NCI-H2081 treated with DMSO at 0.1 percent for 48 hours (cell line): ENCODE measurements around the gene RREB1.

Experiments
- DNase-seq: peaks from one replicate; lab custom pipeline; 2025; lab: John Stamatoyannopoulos, UW

The RREB1 gene

GRCh38 chr6:7243179-7243981 is 135.6 kb downstream of the RREB1 start:
- DNase-seq = peak; percentile 35

- no peak for DNase-seq
Measured at GRCh38 chr6:7245668-7246393, 138.1 kb downstream of the RREB1 start.

- DNase-seq = no peak
Measured at GRCh38 chr6:7246401-7247178, 138.8 kb downstream of the RREB1 start.

- no peak for DNase-seq
Measured at GRCh38 chr6:7247179-7247456, 139.4 kb downstream of the RREB1 start.

DNA sequence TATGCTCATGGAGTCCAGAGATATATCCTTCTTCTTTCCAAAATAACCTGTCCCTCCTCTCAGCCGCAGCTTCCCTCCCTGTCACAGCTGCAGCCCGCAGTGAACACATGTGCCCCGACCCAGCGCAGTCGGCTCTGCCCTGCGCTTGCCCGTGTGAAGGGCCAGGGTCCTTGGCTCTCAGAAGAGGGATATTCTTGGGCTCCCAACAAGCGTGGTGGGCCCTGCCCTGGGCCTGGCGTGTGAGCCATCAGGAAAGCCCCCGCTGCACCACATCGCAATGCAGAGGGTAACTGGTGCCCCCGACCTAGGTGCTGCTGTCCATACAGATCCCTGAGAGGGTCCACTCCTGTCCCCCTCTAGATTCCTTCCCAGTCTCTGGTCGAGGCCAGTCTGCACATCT is 140.1 kb downstream of the RREB1 start:
- no peak for DNase-seq

GRCh38 chr6:7249391-7249790 is 141.6 kb downstream of the RREB1 start:
- DNase-seq = no peak

DNA sequence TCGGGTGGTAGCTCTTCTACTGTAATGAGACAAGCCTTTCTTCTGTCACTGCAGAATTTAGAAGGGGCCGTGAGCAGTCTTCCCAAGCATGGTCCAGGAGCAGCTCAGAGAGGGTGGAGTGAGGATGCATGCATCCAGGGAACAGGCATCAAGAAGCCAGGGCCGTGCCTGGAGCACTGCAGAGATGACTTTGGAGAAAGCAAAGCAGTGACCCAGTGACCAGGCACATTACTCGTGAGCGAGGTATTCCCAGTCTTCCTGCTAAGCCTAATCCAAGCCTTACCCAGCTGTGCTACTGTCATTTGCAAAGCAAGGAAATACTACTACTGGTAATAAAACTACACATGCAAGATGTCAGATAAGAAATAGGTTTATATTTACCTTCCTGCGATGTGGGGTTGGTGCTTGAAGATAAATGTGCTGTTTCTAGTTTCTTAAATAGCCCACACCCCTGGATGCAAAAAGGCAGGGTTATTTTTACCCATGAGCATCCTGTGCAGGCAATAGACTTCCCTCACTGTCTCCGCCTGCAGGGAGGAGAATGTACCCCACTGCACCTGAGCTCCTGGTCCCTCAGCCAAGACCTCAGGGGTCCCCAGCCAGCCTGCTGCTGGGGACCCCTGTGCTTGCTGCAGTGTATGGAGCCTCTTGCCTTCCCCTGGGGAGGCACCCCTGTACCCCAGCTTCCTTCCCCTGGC is 142.3 kb downstream of the RREB1 start:
- DNase-seq = no peak

- no peak for DNase-seq
Measured at GRCh38 chr6:7250812-7251211, 143.1 kb downstream of the RREB1 start.

GRCh38 chr6:7251646-7252260 is 144.0 kb downstream of the RREB1 start:
- no peak for DNase-seq

- DNase-seq = no peak
Measured at GRCh38 chr6:7252390-7252789, 144.6 kb downstream of the RREB1 start.

GRCh38 chr6:7254980-7255835 is 147.4 kb downstream of the RREB1 start:
- no peak for DNase-seq

DNA sequence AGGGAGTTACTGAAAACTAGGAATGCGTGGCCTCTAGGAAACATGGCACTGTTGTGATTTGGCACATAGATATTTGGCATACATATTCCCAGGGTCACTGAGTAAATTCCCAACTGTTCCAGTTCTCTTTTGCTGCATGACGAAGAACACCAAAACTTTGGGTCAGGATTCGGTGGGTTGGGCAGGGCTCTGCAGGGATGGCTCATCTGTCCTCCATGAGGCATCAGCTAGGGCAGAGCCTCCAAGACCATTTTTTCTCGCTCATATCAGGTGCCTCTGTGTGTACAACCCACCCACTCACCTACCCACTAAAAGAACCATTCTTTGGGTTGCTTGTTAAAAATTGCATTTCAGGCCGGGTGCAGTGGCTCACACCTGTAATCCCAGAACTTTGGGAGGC is 148.2 kb downstream of the RREB1 start:
- no peak for DNase-seq

- no peak for DNase-seq
Measured at GRCh38 chr6:7256785-7257184, 149.0 kb downstream of the RREB1 start.

- no peak for DNase-seq
Measured at GRCh38 chr6:7257521-7258230, 149.9 kb downstream of the RREB1 start.

DNA sequence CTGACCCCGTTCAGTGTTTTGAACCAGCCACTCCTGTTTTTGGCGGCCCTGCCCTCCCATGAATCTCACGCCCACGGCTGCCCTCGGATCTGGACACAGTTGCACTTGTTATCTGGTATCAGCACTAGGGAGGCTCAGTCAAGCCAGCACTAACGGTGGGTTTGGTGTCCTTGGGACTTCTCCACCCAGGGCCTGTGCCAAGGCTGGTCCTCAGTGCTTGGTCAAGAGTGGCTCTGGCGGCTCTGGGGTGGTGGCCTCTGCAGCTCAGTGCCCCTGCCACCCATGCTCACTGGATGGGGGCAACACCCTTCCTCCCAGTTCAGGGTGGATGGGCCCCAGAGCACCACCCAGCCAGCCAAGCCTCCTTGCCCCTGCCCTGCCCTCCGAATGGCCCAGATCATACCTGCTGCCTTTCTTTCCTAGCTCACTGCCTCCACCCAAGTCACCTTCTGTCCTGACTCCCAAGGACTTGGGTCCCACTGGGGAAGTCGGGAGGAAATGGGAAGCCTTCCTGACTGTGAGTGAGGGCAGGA is 150.5 kb downstream of the RREB1 start:
- no peak for DNase-seq

GRCh38 chr6:7260291-7261031 is 152.7 kb downstream of the RREB1 start:
- DNase-seq = no peak

- DNase-seq = no peak
Measured at GRCh38 chr6:7261032-7261841, 153.5 kb downstream of the RREB1 start.

- no peak for DNase-seq
Measured at GRCh38 chr6:7261852-7262461, 154.2 kb downstream of the RREB1 start.
